OCI-LY3 (cell line): ENCODE results near the gene DNAL1.

Experiments
- H2AFZ ChIP-seq: fragments of 200-600, 300-600 bp; shearing (Covaris generic); 2 replicates; pipeline ENCODE4 v1.6.0; 2014; ENCODE audit warnings: antibody characterized with exemption, low read depth, low read length
- H3K27ac ChIP-seq: fragments of 200-600, 300-600 bp; sonication (generic); 2 replicates; pipeline ENCODE4 v1.5.1; 2014; ENCODE audit warnings: mild to moderate bottlenecking, low read length, moderate library complexity, mixed read lengths
- H3K27me3 ChIP-seq: fragments of 200-600, 300-600 bp; sonication (generic); 2 replicates; pipeline ENCODE4 v1.6.1; 2014; ENCODE audit warnings: low read depth, low read length, mixed read lengths
- H3K36me3 ChIP-seq: fragments of 200-600, 300-600 bp; sonication (generic); replicated peaks from 2 replicates; pipeline ENCODE3; 2014; ENCODE audit warnings: low read depth, low read length, mixed read lengths
- H3K4me1 ChIP-seq: fragments of 300-600, 200-600 bp; sonication (generic); 2 replicates; pipeline ENCODE4 v1.6.1; 2014; ENCODE audit warnings: low read length, mixed read lengths
- H3K4me2 ChIP-seq: fragments of 200-600, 300-600 bp; sonication (generic); 2 replicates; pipeline ENCODE4 v1.6.1; 2014; ENCODE audit warnings: low read length, mixed read lengths
- H3K4me3 ChIP-seq: fragments of 300-600, 200-600 bp; sonication (generic); 2 replicates; pipeline ENCODE4 v1.5.1; 2014; ENCODE audit warnings: antibody characterized with exemption, mild to moderate bottlenecking, low read length, moderate library complexity
- H3K79me2 ChIP-seq: fragments of 300-600, 200-600 bp; shearing (Covaris generic); 2 replicates; pipeline ENCODE4 v1.6.1; 2014; ENCODE audit warnings: mild to moderate bottlenecking, low read length, mixed read lengths
- H3K9ac ChIP-seq: fragments of 300-600, 200-600 bp; shearing (Covaris generic); 2 replicates; pipeline ENCODE4 v1.6.0; 2014; ENCODE audit warnings: mild to moderate bottlenecking, low read length, moderate library complexity
- H3K9me3 ChIP-seq: fragments of 200-600, 300-600 bp; shearing (Covaris generic); 2 replicates; pipeline ENCODE4 v1.6.1; 2014; ENCODE audit warnings: low read length, mixed read lengths; ENCODE audit not compliant: insufficient read depth
- H4K20me1 ChIP-seq: fragments of 200-600, 300-600 bp; sonication (generic); 2 replicates; pipeline ENCODE4 v1.6.1; 2016; ENCODE audit warnings: low read length, mixed read lengths; ENCODE audit not compliant: insufficient read depth
- EZH2phosphoT487 ChIP-seq: fragments of 200-600 bp; shearing (Covaris generic); IDR thresholded peaks from 2 replicates; pipeline ENCODE4 v1.6.1; 2018; ENCODE audit warnings: antibody characterized with exemption, mixed run types, low read depth
- TF ChIP-seq, protein P1 (sequence below): fragments of 200-600, 300-600 bp; sonication (generic); IDR thresholded peaks from 2 replicates; pipeline ENCODE4 v1.5.1; 2014; ENCODE audit warnings: antibody characterized with exemption, low read length, low read depth

The DNAL1 gene

DNA sequence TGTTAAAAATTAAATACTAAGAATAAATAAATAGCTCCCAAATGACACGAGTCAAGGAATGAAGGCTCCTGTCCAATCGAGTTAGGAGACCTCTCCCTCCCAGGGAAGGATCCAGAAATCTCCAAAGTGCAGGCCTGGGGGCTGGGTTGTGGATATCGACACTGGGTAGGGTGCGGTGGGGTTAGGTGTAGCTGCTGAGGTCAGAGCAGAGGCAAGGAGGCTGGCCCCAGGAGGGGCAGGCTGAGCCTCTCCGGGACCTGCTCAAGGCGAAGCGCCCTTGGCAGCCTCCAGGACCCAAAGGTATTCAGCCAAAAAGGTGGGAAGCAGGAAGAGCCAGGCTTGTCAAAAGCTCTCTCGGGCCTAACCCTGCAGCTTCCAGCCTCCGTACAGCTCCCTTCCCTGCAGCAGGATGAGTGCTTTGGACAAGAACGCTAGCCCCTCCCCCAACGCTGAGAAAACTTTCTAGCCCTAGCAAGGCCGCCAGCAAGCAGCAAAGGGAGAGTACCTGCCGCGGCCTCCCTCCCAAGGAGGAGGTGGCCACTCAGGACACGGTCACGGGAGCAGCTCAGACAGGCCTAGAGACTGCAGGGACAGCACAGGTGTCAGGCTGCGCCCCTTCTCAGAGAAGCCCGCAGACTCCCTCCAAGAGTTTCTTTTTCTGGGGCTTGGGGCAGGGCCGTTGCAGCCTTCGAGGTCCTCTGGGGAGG, 73.1 kb downstream of the DNAL1 start:
- H3K36me3 ChIP-seq, result peaks cover 66% of the 10 kb centered on the region
- no peaks in the 10 kb centered on the region for H3K79me2 ChIP-seq
- no peaks in the 10 kb centered on the region for H3K9me3 ChIP-seq
- peaks cover 40% of the 10 kb centered on the region for H4K20me1 ChIP-seq
- H3K4me3 ChIP-seq, result no peak overlapping the region
- 0 out of 2 replicates have a peak, but pooled peaks cover 5% of the 10 kb centered on the region for H3K4me1 ChIP-seq
- no peak overlapping the region for H3K9ac ChIP-seq
- H2AFZ ChIP-seq, result no peak overlapping the region
- H3K4me2 ChIP-seq, result no peak overlapping the region
- no peak overlapping the region for H3K27ac ChIP-seq
- no peak for TF ChIP-seq EZH2phosphoT487
- TF ChIP-seq, protein P1, sequence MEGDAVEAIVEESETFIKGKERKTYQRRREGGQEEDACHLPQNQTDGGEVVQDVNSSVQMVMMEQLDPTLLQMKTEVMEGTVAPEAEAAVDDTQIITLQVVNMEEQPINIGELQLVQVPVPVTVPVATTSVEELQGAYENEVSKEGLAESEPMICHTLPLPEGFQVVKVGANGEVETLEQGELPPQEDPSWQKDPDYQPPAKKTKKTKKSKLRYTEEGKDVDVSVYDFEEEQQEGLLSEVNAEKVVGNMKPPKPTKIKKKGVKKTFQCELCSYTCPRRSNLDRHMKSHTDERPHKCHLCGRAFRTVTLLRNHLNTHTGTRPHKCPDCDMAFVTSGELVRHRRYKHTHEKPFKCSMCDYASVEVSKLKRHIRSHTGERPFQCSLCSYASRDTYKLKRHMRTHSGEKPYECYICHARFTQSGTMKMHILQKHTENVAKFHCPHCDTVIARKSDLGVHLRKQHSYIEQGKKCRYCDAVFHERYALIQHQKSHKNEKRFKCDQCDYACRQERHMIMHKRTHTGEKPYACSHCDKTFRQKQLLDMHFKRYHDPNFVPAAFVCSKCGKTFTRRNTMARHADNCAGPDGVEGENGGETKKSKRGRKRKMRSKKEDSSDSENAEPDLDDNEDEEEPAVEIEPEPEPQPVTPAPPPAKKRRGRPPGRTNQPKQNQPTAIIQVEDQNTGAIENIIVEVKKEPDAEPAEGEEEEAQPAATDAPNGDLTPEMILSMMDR, result no peak
- no peaks in the 10 kb centered on the region for H3K27me3 ChIP-seq

DNA sequence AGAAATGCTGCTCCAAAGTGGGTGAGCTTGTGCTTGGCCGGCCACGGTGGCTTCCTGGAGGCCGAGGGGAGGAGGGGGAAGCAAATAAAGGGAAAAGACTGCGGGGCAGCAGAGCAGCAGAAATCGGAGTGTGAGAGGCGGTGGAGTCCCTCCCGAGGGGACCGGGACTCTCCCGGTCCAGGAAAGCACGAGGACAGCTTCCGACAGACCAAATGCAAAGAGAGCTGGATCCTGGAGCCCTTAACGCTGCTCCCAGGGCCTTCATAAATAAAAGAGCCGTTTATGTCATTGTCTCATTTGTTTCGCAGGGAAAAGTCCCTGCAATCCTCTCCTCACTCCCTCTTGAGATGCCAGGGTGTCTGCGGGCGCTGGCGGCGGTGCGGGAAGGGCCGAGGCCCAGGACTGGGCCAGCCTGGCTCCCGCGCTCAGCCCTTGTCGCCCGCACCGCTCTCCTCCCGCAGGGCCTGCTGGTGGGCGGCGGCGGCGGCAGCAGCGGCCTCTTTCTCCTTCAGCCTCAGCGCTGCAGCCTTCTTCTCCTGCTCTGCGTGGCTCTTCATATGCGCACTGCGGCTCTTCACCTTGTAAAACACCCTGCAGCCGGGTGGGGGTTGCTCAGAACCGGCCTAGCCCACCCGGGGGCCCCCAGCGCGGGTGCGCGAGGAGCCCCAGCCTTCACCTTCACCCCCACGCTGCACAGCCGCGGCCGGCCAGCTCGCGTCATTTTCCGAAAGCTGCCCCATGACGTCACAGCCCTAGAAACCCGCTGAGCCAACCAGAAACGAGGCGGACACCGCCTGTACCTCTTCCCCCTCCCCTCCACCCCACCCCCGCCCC, 73.8 kb downstream of the DNAL1 start:
- Histone ChIP-seq H4K20me1 (peaks cover 40% of the 10 kb centered on the region), H3K9ac (no peak overlapping the region), H3K36me3 (peaks cover 66% of the 10 kb centered on the region), H3K79me2 (no peaks in the 10 kb centered on the region), H3K4me1 (peaks cover 9% of the 10 kb centered on the region), H3K27ac (no peak overlapping the region), H3K9me3 (no peaks in the 10 kb centered on the region), H3K4me3 (no peak overlapping the region), H3K4me2 (no peak overlapping the region), H2AFZ (no peak overlapping the region), H3K27me3 (no peaks in the 10 kb centered on the region)
- no peak for TF ChIP-seq EZH2phosphoT487
- TF ChIP-seq, protein P1, result no peak

DNA sequence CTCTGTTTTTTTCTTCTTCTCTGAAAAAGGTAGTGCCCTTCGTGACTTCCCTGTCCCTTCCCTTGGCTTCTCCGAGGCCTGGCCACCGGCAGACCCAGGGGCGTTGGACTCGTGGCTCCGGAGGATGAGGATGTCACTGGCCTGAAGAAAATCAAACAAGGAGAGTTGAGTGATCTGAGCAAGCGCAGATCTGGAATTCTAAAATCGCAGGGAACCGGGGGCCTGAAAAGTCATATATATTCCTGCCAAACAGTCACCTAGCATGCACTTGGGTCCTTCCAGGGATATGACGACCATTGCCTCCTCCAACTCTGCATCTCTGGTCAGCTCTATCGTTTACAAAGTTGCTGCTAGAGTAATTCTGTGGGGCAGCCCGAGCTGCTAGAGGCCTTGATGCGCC, 74.6 kb downstream of the DNAL1 start:
- no peak overlapping the region for H3K4me3 ChIP-seq
- no peak overlapping the region for H3K4me2 ChIP-seq

DNA sequence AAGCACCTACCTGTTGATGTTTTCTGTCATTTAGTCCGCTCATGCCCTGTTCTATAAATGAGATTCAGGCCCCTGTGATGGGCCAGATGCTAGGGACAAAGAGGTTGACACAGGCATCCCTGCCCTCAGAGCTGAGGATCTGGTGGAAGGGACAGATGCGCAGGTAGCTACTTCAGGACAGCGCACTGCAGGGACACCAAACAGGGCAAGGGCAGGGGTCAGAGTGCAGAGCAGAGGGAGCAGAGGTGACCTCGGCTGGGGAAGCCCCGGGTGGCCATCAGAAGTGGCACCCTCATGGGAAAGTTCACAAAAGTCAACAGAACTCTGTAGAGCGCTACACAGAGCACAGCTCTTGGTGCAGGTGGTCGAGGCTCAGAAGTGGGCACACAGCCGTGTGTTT, 75.0 kb downstream of the DNAL1 start:
- H2AFZ ChIP-seq, result no peak overlapping the region
- H3K4me1 ChIP-seq, result peaks cover 16% of the 10 kb centered on the region
- H3K4me3 ChIP-seq, result no peak overlapping the region
- TF ChIP-seq EZH2phosphoT487, result no peak
- TF ChIP-seq, protein P1, result no peak
- no peaks in the 10 kb centered on the region for H3K9me3 ChIP-seq
- H3K79me2 ChIP-seq, result no peaks in the 10 kb centered on the region
- no peak overlapping the region for H3K27ac ChIP-seq
- no peak overlapping the region for H3K4me2 ChIP-seq
- H3K27me3 ChIP-seq, result no peaks in the 10 kb centered on the region
- peaks cover 72% of the 10 kb centered on the region for H3K36me3 ChIP-seq
- peaks cover 45% of the 10 kb centered on the region for H4K20me1 ChIP-seq
- no peak overlapping the region for H3K9ac ChIP-seq

More for the DNA sequence above, 74.6 kb downstream of the DNAL1 start:
- Histone ChIP-seq H3K79me2 (no peaks in the 10 kb centered on the region), H3K27ac (no peak overlapping the region), H2AFZ (no peak overlapping the region), H3K27me3 (no peaks in the 10 kb centered on the region), H3K9me3 (no peaks in the 10 kb centered on the region), H3K4me1 (peaks cover 15% of the 10 kb centered on the region), H3K36me3 (peaks cover 72% of the 10 kb centered on the region), H4K20me1 (peaks cover 45% of the 10 kb centered on the region), H3K9ac (no peak overlapping the region)
- TF ChIP-seq, protein P1, result no peak
- no peak for TF ChIP-seq EZH2phosphoT487
